GM23338 (cell line): ENCODE measurements around the gene TANGO6. TPM values are rescaled to one million over a fixed set of nuclear protein-coding genes. Genes with fewer than 3 reads are reported as not detected.

Experiments
- ATAC-seq: fragments of 200-7000 bp; cut with Tn5 transposase; 3 replicates; pipeline ENCODE4 v1.9.1; 2020
- DNase-seq: peaks from one replicate; pipeline ENCODE4 v3.0.0-alpha.2; 2015; ENCODE audit warnings: low spot score
- H2AFZ ChIP-seq: fragments of 200-600 bp; sonication (generic); 2 replicates; pipeline ENCODE4 v1.8.0; 2016; ENCODE audit warnings: antibody characterized with exemption, mild to moderate bottlenecking, moderate library complexity
- H3F3A ChIP-seq: fragments of 200-600 bp; sonication (generic); replicated peaks from 2 replicates; pipeline ENCODE4 v1.8.0; 2017; ENCODE audit warnings: antibody characterized with exemption, mixed run types, low read depth
- H3K27ac ChIP-seq: fragments of 200-600 bp; sonication (generic); 2 replicates; pipeline ENCODE4 v1.6.1; 2016; ENCODE audit warnings: low read depth
- H3K27me3 ChIP-seq: fragments of 200-600 bp; sonication (generic); 2 replicates; pipeline ENCODE4 v1.8.0; 2016; ENCODE audit warnings: mild to moderate bottlenecking, mixed run types, moderate library complexity; ENCODE audit not compliant: insufficient read depth
- H3K36me3 ChIP-seq: fragments of 200-600 bp; sonication (generic); 2 replicates; pipeline ENCODE4 v1.8.0; 2016; ENCODE audit warnings: mild to moderate bottlenecking; ENCODE audit not compliant: insufficient read depth
- H3K4me1 ChIP-seq: fragments of 200-600 bp; sonication (generic); 2 replicates; pipeline ENCODE4 v1.8.0; 2016; ENCODE audit warnings: mild to moderate bottlenecking, moderate library complexity; ENCODE audit not compliant: insufficient read depth
- H3K4me2 ChIP-seq: fragments of 200-600 bp; sonication (generic); 2 replicates; pipeline ENCODE4 v1.7.1; 2017; ENCODE audit warnings: mixed run types
- H3K4me3 ChIP-seq: fragments of 200-600 bp; sonication (generic); 2 replicates; pipeline ENCODE4 v1.6.1; 2016; ENCODE audit warnings: mixed run types
- H3K79me2 ChIP-seq: fragments of 200-600 bp; sonication (generic); replicated peaks from 2 replicates; pipeline ENCODE4 v1.8.0; 2017; ENCODE audit warnings: mild to moderate bottlenecking; ENCODE audit not compliant: insufficient read depth
- H3K9me2 ChIP-seq: fragments of 200-600 bp; sonication (generic); 2 replicates; pipeline ENCODE4 v1.8.0; 2017; ENCODE audit not compliant: insufficient read depth
- H4K20me1 ChIP-seq: fragments of 200-600 bp; sonication (generic); replicated peaks from 2 replicates; pipeline ENCODE4 v1.8.0; 2017; ENCODE audit warnings: mild to moderate bottlenecking; ENCODE audit not compliant: insufficient read depth
- H3K27ac Mint-ChIP-seq: 2 replicates; pipeline ENCODE4 v1.8.0; 2020; ENCODE audit warnings: inconsistent platforms, mild to moderate bottlenecking, moderate library complexity, mixed read lengths
- H3K27me3 Mint-ChIP-seq: 3 replicates; pipeline ENCODE4 v1.8.0; 2022; ENCODE audit warnings: low read depth, mild to moderate bottlenecking, moderate library complexity, mixed read lengths, inconsistent platforms; ENCODE audit not compliant: insufficient read depth, poor library complexity
- H3K36me3 Mint-ChIP-seq: 3 replicates; pipeline ENCODE4 v1.8.0; 2021; ENCODE audit warnings: low read depth, mild to moderate bottlenecking, inconsistent platforms, moderate library complexity, mixed read lengths
- H3K4me1 Mint-ChIP-seq: 3 replicates; pipeline ENCODE4 v1.8.0; 2020; ENCODE audit warnings: mild to moderate bottlenecking, inconsistent platforms, mixed read lengths
- H3K4me3 Mint-ChIP-seq: 3 replicates; pipeline ENCODE4 v1.8.0; 2021; ENCODE audit warnings: moderate library complexity, mild to moderate bottlenecking, inconsistent platforms, mixed read lengths
- H3K9me3 Mint-ChIP-seq: 3 replicates; pipeline ENCODE4 v1.8.0; 2020; ENCODE audit warnings: moderate library complexity, mild to moderate bottlenecking, inconsistent platforms, mixed read lengths
- CREB1 ChIP-seq: fragments of 250-450 bp; sonication (Bioruptor Pico); IDR thresholded peaks from 2 replicates; pipeline ENCODE4 v1.5.0; 2020; ENCODE audit warnings: low read depth, mild to moderate bottlenecking, moderate library complexity
- EZH2 ChIP-seq: fragments of 200-600 bp; sonication (generic); IDR thresholded peaks from one replicate; pipeline ENCODE4 v1.8.0; 2017; ENCODE audit warnings: antibody characterized with exemption, mild to moderate bottlenecking, low read depth; ENCODE audit not compliant: unreplicated experiment
- JUNB ChIP-seq: IDR thresholded peaks from one replicate; pipeline ENCODE4 v1.6.1; 2016; ENCODE audit warnings: antibody characterized with exemption; ENCODE audit not compliant: unreplicated experiment
- NANOG ChIP-seq: IDR thresholded peaks from 2 replicates; pipeline ENCODE4 v1.6.1; 2016; ENCODE audit warnings: antibody characterized with exemption, borderline replicate concordance
- POLR2AphosphoS5 ChIP-seq: IDR thresholded peaks from 2 replicates; pipeline ENCODE4 v1.6.1; 2016; ENCODE audit warnings: antibody characterized with exemption, low read depth
- STAT1 ChIP-seq: IDR thresholded peaks from one replicate; pipeline ENCODE4 v1.6.1; 2016; ENCODE audit warnings: antibody characterized with exemption; ENCODE audit not compliant: unreplicated experiment
- ZNF114 ChIP-seq: fragments of 250-450 bp; sonication (Bioruptor Pico); IDR thresholded peaks from 2 replicates; pipeline ENCODE4 v1.5.0; 2020; ENCODE audit warnings: mild to moderate bottlenecking, moderate library complexity
- ZNF331 ChIP-seq: fragments of 250-450 bp; sonication (Bioruptor Pico); IDR thresholded peaks from 2 replicates; pipeline ENCODE4 v1.5.0; 2020; ENCODE audit warnings: low read depth, mild to moderate bottlenecking, moderate library complexity
- polyA plus RNA-seq: library from polyadenylated mRNA; unstranded; fragments of >200 nt; fragmentation: Nextera tagmentation; extraction: Ambion mirVana; gene quantifications from 2 replicates; pipeline ENCODE4 v1.2.1, GENCODE V29; 2016
- total RNA-seq: library from RNA; depleted of rRNA; stranded (reverse); fragments of >200 nt; shearing (Covaris generic); gene quantifications from 2 replicates; pipeline ENCODE4 v1.2.3, GENCODE V29; 2014
- TF ChIP-seq, protein P1 (sequence below): IDR thresholded peaks from 2 replicates; pipeline ENCODE4 v1.6.1; 2016; ENCODE audit warnings: antibody characterized with exemption
- TF ChIP-seq, protein P2 (sequence below): IDR thresholded peaks from one replicate; pipeline ENCODE4 v1.6.1; 2018; ENCODE audit warnings: antibody characterized with exemption; ENCODE audit not compliant: unreplicated experiment
- TF ChIP-seq, protein P3 (sequence below): fragments of 250-450 bp; sonication (Bioruptor Pico); IDR thresholded peaks from 2 replicates; pipeline ENCODE4 v1.5.0; 2020; ENCODE audit warnings: mild to moderate bottlenecking, moderate library complexity
- TF ChIP-seq, protein P4 (sequence below), 2 experiments: fragments of 200-600 bp in 1 of 2; sonication (generic) in 1 of 2; conservative IDR thresholded peaks; 2 replicates each; pipeline versions ENCODE4 v1.5.1 to v1.6.1; 2016 to 2017; ENCODE audit warnings: antibody characterized with exemption in 2 of 2, low read depth in 2 of 2, mild to moderate bottlenecking in 2 of 2, moderate library complexity in 1 of 2

The TANGO6 gene
- total and polyA plus RNA-seq, 2 experiments from 2014 or later = 7.2 to 23.2 TPM

DNA sequence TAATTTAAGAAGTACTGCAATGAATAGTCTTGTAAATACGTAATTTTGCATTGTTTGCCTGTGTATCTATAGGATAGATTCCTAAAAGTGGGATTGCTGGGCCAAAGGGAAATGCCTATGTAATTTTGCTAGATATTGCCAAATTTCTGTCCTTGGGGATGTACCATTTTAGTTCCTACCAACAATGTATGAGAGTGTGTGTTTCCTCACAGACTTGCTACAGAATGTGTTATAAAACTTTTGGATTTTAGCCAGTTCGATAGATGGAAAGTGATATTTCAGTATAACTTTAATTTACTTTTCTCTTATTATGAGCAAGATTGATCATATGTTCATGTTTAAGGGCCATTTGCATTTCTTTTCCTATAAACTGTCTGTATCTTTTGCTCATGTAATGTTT is 8.3 kb downstream of the TANGO6 start (continued):
- TF ChIP-seq, protein P1, sequence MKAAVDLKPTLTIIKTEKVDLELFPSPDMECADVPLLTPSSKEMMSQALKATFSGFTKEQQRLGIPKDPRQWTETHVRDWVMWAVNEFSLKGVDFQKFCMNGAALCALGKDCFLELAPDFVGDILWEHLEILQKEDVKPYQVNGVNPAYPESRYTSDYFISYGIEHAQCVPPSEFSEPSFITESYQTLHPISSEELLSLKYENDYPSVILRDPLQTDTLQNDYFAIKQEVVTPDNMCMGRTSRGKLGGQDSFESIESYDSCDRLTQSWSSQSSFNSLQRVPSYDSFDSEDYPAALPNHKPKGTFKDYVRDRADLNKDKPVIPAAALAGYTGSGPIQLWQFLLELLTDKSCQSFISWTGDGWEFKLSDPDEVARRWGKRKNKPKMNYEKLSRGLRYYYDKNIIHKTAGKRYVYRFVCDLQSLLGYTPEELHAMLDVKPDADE = no peak
- TF ChIP-seq, protein P2, sequence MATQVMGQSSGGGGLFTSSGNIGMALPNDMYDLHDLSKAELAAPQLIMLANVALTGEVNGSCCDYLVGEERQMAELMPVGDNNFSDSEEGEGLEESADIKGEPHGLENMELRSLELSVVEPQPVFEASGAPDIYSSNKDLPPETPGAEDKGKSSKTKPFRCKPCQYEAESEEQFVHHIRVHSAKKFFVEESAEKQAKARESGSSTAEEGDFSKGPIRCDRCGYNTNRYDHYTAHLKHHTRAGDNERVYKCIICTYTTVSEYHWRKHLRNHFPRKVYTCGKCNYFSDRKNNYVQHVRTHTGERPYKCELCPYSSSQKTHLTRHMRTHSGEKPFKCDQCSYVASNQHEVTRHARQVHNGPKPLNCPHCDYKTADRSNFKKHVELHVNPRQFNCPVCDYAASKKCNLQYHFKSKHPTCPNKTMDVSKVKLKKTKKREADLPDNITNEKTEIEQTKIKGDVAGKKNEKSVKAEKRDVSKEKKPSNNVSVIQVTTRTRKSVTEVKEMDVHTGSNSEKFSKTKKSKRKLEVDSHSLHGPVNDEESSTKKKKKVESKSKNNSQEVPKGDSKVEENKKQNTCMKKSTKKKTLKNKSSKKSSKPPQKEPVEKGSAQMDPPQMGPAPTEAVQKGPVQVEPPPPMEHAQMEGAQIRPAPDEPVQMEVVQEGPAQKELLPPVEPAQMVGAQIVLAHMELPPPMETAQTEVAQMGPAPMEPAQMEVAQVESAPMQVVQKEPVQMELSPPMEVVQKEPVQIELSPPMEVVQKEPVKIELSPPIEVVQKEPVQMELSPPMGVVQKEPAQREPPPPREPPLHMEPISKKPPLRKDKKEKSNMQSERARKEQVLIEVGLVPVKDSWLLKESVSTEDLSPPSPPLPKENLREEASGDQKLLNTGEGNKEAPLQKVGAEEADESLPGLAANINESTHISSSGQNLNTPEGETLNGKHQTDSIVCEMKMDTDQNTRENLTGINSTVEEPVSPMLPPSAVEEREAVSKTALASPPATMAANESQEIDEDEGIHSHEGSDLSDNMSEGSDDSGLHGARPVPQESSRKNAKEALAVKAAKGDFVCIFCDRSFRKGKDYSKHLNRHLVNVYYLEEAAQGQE = no peak
- TF ChIP-seq NANOG (no peak), JUNB (no peak), STAT1 (no peak)

DNA sequence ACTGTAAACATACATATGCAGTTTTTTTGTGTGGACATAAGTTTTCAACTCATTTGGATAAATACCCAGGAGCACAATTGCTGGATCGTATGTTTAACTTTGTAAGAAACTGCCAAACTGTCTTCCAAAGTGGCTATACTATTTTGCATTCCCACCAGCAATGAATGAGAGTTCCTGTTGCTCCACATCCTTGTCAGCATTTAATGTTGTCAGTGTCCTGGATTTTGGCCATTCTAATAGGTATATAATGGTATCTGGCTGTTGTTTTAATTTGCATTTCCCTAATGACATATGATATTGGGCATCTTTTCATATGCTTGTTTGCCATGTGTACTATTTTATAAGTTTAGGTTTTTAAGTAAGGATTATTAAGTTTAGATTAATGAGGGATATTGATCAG is 14.1 kb downstream of the TANGO6 start:
- no peaks in the 10 kb centered on the region; the same call in 1 of the 2 replicates for H3K79me2 ChIP-seq
- no peak overlapping the region for H3K4me3 ChIP-seq
- no peak overlapping the region for H3K27ac Mint-ChIP-seq
- H4K20me1 ChIP-seq = no peaks in the 10 kb centered on the region; the same call in 1 of the 2 replicates
- H3K27ac ChIP-seq = no peak overlapping the region
- peaks cover 3% of the 10 kb centered on the region; the same call in 1 of the 3 replicates for H3K36me3 Mint-ChIP-seq
- peaks cover 5% of the 10 kb centered on the region for H3K27me3 Mint-ChIP-seq
- no peak overlapping the region for H3K4me3 Mint-ChIP-seq
- H3K9me2 ChIP-seq = no peaks in the 10 kb centered on the region
- peaks cover 11% of the 10 kb centered on the region for H3K4me1 Mint-ChIP-seq
- peaks cover 6% of the 10 kb centered on the region; the same call in 1 of the 2 replicates for H3K4me1 ChIP-seq
- no peaks in the 10 kb centered on the region for H3K36me3 ChIP-seq
- no peak overlapping the region for H2AFZ ChIP-seq
- H3K9me3 Mint-ChIP-seq = peaks cover 10% of the 10 kb centered on the region; the same call in 2 of the 3 replicates
- no peaks in the 10 kb centered on the region for H3K27me3 ChIP-seq
- no peak for DNase-seq
- ATAC-seq = no peak
- no peaks in the 10 kb centered on the region for H3F3A ChIP-seq
- no peak overlapping the region for H3K4me2 ChIP-seq
- TF ChIP-seq EZH2 (no peak), POLR2AphosphoS5 (no peak), CREB1 (CRISPR knock-in tag) (no peak), ZNF331 (CRISPR knock-in tag) (no peak), JUNB (no peak), ZNF114 (CRISPR knock-in tag) (no peak)
- TF ChIP-seq, protein P3, sequence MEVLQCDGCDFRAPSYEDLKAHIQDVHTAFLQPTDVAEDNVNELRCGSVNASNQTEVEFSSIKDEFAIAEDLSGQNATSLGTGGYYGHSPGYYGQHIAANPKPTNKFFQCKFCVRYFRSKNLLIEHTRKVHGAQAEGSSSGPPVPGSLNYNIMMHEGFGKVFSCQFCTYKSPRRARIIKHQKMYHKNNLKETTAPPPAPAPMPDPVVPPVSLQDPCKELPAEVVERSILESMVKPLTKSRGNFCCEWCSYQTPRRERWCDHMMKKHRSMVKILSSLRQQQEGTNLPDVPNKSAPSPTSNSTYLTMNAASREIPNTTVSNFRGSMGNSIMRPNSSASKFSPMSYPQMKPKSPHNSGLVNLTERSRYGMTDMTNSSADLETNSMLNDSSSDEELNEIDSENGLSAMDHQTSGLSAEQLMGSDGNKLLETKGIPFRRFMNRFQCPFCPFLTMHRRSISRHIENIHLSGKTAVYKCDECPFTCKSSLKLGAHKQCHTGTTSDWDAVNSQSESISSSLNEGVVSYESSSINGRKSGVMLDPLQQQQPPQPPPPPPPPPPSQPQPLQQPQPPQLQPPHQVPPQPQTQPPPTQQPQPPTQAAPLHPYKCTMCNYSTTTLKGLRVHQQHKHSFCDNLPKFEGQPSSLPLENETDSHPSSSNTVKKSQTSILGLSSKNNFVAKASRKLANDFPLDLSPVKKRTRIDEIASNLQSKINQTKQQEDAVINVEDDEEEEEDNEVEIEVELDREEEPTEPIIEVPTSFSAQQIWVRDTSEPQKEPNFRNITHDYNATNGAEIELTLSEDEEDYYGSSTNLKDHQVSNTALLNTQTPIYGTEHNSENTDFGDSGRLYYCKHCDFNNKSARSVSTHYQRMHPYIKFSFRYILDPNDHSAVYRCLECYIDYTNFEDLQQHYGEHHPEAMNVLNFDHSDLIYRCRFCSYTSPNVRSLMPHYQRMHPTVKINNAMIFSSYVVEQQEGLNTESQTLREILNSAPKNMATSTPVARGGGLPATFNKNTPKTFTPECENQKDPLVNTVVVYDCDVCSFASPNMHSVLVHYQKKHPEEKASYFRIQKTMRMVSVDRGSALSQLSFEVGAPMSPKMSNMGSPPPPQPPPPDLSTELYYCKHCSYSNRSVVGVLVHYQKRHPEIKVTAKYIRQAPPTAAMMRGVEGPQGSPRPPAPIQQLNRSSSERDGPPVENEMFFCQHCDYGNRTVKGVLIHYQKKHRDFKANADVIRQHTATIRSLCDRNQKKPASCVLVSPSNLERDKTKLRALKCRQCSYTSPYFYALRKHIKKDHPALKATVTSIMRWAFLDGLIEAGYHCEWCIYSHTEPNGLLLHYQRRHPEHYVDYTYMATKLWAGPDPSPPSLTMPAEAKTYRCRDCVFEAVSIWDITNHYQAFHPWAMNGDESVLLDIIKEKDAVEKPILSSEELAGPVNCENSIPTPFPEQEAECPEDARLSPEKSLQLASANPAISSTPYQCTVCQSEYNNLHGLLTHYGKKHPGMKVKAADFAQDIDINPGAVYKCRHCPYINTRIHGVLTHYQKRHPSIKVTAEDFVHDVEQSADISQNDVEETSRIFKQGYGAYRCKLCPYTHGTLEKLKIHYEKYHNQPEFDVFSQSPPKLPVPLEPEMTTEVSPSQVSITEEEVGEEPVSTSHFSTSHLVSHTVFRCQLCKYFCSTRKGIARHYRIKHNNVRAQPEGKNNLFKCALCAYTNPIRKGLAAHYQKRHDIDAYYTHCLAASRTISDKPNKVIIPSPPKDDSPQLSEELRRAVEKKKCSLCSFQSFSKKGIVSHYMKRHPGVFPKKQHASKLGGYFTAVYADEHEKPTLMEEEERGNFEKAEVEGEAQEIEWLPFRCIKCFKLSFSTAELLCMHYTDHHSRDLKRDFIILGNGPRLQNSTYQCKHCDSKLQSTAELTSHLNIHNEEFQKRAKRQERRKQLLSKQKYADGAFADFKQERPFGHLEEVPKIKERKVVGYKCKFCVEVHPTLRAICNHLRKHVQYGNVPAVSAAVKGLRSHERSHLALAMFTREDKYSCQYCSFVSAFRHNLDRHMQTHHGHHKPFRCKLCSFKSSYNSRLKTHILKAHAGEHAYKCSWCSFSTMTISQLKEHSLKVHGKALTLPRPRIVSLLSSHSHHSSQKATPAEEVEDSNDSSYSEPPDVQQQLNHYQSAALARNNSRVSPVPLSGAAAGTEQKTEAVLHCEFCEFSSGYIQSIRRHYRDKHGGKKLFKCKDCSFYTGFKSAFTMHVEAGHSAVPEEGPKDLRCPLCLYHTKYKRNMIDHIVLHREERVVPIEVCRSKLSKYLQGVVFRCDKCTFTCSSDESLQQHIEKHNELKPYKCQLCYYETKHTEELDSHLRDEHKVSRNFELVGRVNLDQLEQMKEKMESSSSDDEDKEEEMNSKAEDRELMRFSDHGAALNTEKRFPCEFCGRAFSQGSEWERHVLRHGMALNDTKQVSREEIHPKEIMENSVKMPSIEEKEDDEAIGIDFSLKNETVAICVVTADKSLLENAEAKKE = no peak
- TF ChIP-seq, protein P1 = no peak
- TF ChIP-seq, protein P4, sequence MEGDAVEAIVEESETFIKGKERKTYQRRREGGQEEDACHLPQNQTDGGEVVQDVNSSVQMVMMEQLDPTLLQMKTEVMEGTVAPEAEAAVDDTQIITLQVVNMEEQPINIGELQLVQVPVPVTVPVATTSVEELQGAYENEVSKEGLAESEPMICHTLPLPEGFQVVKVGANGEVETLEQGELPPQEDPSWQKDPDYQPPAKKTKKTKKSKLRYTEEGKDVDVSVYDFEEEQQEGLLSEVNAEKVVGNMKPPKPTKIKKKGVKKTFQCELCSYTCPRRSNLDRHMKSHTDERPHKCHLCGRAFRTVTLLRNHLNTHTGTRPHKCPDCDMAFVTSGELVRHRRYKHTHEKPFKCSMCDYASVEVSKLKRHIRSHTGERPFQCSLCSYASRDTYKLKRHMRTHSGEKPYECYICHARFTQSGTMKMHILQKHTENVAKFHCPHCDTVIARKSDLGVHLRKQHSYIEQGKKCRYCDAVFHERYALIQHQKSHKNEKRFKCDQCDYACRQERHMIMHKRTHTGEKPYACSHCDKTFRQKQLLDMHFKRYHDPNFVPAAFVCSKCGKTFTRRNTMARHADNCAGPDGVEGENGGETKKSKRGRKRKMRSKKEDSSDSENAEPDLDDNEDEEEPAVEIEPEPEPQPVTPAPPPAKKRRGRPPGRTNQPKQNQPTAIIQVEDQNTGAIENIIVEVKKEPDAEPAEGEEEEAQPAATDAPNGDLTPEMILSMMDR (conservative IDR thresholded peaks at IDR 0.05; ENCODE audit: low read depth in 2 of 2) = no peak
